ENCODE data around the gene BCAR3. TPM values are rescaled to one million over a fixed set of nuclear protein-coding genes. Genes with fewer than 3 reads are reported as not detected.
"Not testable (repeated sequence)": the region's sequence is repeated elsewhere in the genome, so short reads cannot be mapped to it uniquely, and the experiment has no call there.

Gene BCAR3
- total RNA-seq, 2 experiments from 2014 or later: 0.74 to 0.82 TPM

DNA sequence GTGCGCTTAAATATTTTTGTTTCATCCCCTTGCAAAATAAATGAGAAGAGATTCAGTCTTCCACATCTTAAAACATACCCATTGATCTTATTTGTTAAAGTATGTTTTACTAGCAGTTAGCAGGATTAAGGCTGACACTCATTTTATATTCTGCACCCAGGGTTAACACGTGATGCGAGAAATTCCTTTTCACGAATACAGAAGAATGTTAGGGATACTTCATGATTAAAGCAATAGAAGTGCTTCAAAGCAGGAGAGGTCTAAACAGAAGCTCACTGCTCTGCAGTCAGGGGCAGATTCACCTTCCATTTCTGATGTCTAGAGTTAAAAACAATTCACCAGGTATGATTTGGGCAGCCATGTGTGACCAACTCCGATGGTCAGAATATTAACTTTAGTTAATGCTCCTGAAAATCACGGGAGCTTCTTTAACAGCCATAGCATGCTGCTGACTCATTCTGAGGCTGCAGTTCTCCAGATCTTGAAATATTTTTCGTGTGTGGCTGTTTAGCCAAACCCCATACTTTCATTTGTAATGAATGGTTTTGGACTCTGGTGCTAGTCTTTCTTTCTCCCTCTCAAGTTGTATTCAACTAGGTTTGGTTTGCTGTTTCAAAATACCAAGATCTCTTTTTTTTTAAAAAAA, 19.7 kb downstream of the BCAR3 start:
- Mint-ChIP-seq H3K27ac (no peak overlapping the region), H3K4me1 (ENCODE audit: low read depth) (no peaks in the 10 kb centered on the region), H3K4me3 (no peak overlapping the region), H3K36me3 (no peaks in the 10 kb centered on the region), H3K27me3 (no peaks in the 10 kb centered on the region), H3K9me3 (no peaks in the 10 kb centered on the region)
- no peak for DNase-seq
- CTCF ChIA-PET: no interaction called here
- POLR2A ChIA-PET: no interaction called here
- intact Hi-C loops (cut with micrococcal nuclease): no loop called here

DNA sequence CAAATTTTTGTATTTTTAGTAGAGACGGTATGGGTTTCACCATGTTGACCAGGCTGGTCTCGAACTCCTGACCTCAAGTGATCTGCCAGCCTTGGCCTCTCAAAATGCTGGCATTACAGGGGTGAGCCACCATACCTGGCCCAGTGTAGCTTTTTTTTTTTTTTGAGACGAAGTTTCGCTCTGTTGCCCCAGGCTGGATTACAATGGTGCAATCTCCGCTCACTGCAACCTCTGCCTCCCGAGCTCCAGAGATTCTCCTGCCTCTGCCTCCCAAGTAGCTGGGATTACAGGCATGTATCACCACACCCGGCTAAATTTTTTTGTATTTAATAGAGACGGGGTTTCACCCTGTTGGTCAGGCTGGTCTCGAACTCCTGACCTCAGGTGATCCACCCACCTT, 20.3 kb downstream of the BCAR3 start:
- H3K9me3 Mint-ChIP-seq; H3K4me3 Mint-ChIP-seq; H3K27ac Mint-ChIP-seq; H3K27me3 Mint-ChIP-seq; H3K36me3 Mint-ChIP-seq; POLR2A ChIA-PET; CTCF ChIA-PET; H3K4me1 Mint-ChIP-seq (ENCODE audit: low read depth); DNase-seq; intact Hi-C loops (cut with micrococcal nuclease): not testable (repeated sequence)

DNA sequence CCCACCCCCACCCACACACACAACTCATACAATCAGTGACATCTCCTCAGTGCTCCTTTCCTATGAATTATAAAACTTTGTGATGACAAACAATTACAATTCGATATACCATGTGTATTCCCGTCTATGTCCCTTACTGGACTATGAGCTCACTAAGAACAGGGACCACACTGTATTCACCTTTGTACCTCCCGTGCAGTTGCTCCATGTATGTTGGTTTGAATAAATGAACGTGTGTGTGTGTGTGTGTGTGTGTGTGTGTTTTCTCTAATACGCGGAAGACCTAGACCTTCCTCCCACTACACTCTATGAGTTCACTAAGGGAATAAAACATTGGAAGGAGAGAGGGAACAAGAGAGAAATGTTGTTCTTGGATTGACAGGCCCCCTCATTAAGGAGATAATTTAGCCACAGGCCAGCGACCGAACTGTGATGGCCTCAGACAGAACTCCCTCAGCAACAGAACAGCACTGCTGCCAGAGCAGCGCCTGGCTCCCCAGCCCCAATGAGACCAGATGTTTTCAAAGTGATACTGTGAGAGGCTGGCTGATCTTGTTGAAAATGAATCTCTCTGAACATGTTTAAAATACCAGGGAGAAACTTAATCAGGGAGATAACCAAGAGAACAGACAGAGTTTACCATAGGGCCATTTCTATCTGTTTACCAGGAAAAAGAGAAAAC, 21.7 kb downstream of the BCAR3 start:
- no peaks in the 10 kb centered on the region for H3K27me3 Mint-ChIP-seq
- DNase-seq: no peak
- no peaks in the 10 kb centered on the region for H3K36me3 Mint-ChIP-seq
- ChIA-PET CTCF (interaction anchor here (0.7 to 1.5 kb wide), 2 partner anchors 21 to 154 kb away, joined by 4 to 5 read pairs; no protein-coding TSS in a partner anchor), POLR2A (no interaction called here)
- intact Hi-C loops (cut with micrococcal nuclease): no loop called here
- no peak overlapping the region for H3K4me3 Mint-ChIP-seq
- no peaks in the 10 kb centered on the region for H3K9me3 Mint-ChIP-seq
- H3K4me1 Mint-ChIP-seq (ENCODE audit: low read depth): peaks cover 4% of the 10 kb centered on the region
- H3K27ac Mint-ChIP-seq: no peak overlapping the region

DNA sequence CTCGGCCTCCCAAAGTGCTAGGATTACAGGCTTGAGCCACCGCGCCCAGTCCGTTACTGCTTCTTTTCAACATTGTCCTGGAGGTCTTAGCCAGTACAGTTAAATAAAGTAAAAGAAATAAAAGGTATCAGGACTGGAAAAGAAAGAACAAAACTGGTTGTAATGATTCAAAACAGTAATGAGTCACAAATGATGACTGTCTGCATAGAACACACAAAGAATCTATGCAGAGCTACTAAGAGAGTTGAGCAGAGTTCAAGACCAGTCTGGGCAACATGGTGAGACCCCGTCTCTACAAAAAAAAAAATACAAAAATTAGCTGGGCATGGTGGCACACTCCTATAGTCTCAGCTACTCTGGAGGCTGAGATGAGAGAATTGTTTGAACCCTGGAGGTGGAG, 23.4 kb downstream of the BCAR3 start:
- Mint-ChIP-seq H3K27me3 (no peaks in the 10 kb centered on the region), H3K4me1 (ENCODE audit: low read depth) (peaks cover 4% of the 10 kb centered on the region), H3K9me3 (no peaks in the 10 kb centered on the region), H3K27ac (no peak overlapping the region), H3K4me3 (no peak overlapping the region), H3K36me3 (no peaks in the 10 kb centered on the region)
- no peak for DNase-seq
- POLR2A ChIA-PET: no interaction called here
- intact Hi-C loops (cut with micrococcal nuclease): no loop called here
- CTCF ChIA-PET: no interaction called here

DNA sequence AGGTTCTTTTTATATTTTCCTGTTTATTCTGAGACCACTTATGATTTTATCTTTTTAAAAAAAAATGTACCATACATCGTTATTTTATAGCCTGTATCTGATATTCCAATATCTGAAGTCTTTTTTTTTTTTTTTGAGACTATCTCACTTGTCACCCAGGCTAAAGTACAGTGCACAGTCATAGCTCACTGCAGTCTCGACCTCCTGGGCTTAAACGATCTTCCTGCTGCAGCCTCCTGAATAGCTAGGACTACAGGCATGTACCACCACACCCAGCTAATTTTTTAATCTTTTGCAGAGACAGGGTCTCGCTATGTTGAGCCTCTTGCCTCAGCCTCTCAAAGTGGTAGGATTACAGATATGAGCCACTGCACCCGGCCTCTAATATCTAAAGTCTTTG, 25.1 kb downstream of the BCAR3 start:
- no peaks in the 10 kb centered on the region for H3K27me3 Mint-ChIP-seq
- H3K4me1 Mint-ChIP-seq (ENCODE audit: low read depth): peaks cover 4% of the 10 kb centered on the region
- intact Hi-C loops (cut with micrococcal nuclease): no loop called here
- H3K27ac Mint-ChIP-seq: no peak overlapping the region
- no peak for DNase-seq
- H3K36me3 Mint-ChIP-seq: no peaks in the 10 kb centered on the region
- POLR2A ChIA-PET: no interaction called here
- no peak overlapping the region for H3K4me3 Mint-ChIP-seq
- CTCF ChIA-PET: interaction anchor here (1.0 to 1.3 kb wide), 2 partner anchors 27 to 158 kb away, joined by 3 to 4 read pairs; no protein-coding TSS in a partner anchor
- no peaks in the 10 kb centered on the region for H3K9me3 Mint-ChIP-seq

DNA sequence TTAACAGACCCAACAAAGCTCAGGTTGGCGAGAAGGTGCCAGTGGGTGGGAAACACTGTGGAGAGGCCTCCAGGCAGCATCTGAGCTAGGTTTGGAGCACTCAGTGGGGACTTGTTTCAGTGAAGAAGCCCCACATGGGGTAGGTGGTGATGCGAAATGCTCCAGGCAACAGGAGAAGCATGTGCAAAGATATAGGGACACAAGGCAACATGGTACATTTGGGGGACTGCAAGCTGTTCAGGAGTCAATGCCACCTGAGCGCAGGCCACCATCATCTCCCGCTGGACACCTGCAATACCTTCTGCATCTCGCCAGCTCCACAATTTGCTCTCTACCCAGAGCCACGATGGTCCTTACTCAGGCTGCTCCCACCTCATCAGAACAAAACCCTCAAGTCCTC, 28.0 kb downstream of the BCAR3 start:
- ChIA-PET CTCF (interaction anchor here (0.9 kb wide), 1 partner anchor 9 kb away, joined by 3 read pairs; no protein-coding TSS in a partner anchor), POLR2A (no interaction called here)
- H3K4me3 Mint-ChIP-seq: no peak overlapping the region

DNA sequence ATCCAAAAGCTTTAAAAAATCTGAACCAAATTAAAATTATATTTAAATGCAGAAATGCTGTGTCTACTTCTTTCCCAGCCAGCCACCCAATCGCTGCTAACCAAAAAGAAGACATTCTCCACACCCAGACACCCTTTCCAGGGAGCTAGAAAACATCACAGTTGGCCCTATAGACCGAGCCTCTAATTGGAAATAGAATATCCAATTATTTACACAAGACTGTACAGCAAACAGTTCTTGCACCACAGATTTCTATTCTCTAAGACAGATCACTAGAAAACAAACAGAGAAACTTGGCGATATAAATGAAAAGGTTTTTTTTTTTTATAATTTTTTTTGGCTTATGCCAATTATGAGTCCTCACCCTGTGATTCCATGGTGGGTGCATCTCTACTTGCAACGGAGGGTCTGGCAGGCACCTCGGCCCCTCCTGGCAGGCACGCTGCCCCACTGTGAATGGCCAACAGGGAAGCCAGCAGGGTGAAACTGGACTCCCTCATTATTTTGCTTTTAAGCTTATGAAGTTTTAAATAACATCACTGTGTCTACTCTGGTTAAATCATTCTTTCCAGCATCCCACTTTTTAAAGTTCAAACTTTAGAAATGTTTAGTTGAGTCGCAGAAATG, 29.2 kb downstream of the BCAR3 start:
- intact Hi-C loops (cut with micrococcal nuclease): no loop called here
- CTCF ChIA-PET: no interaction called here
- no peaks in the 10 kb centered on the region for H3K27me3 Mint-ChIP-seq
- POLR2A ChIA-PET: no interaction called here
- no peaks in the 10 kb centered on the region for H3K36me3 Mint-ChIP-seq
- peaks cover 4% of the 10 kb centered on the region for H3K4me1 Mint-ChIP-seq (ENCODE audit: low read depth)
- no peak overlapping the region for H3K4me3 Mint-ChIP-seq
- no peak overlapping the region for H3K27ac Mint-ChIP-seq
- H3K9me3 Mint-ChIP-seq: no peaks in the 10 kb centered on the region
- DNase-seq: no peak

More for the DNA sequence above, 28.0 kb downstream of the BCAR3 start:
- no peaks in the 10 kb centered on the region for H3K27me3 Mint-ChIP-seq
- no peaks in the 10 kb centered on the region for H3K36me3 Mint-ChIP-seq
- no peak for DNase-seq
- H3K27ac Mint-ChIP-seq: no peak overlapping the region
- H3K4me1 Mint-ChIP-seq (ENCODE audit: low read depth): peaks cover 4% of the 10 kb centered on the region
- intact Hi-C loops (cut with micrococcal nuclease): no loop called here
- no peaks in the 10 kb centered on the region for H3K9me3 Mint-ChIP-seq

DNA sequence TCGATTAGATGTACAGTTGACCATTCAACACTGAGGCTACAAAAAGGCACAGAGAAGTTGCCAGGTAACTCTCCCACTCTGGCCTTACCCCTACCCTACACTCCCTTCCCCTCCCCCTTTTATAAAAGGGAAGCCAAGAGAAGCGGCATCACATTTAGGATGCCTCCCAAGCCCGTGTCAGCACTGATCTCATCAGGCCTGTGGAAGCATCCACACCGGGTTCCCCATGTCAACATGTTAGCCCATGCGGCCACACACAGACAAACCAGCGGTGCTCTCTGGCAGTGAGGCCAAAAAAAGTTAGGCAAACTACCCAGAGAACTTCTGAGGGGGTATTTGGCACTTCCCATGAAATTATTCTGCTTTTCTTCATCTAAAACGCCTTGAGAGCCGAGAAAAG, 29.9 kb downstream of the BCAR3 start:
- Mint-ChIP-seq H3K9me3 (no peaks in the 10 kb centered on the region), H3K27ac (no peak overlapping the region)

DNA sequence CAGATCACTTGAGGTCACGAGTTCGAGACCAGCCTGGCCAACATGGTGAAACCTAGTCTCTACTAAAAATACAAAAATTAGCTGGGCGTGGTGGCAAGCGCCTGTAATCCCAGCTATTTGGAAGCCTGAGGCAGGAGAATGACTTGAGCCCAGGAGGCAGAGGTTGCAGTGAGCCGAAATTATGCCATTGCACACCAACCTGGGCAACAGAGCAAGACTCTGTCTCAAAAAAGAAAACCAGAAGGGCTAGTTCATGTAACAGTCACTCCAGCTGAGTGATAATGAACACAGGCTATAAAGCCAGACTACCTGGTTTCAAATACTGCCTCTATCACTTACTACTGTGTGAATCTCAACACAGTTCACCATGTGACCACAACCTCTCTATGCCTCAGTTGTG, 31.5 kb downstream of the BCAR3 start:
- H3K27ac Mint-ChIP-seq; DNase-seq; H3K27me3 Mint-ChIP-seq; intact Hi-C loops (cut with micrococcal nuclease); H3K4me1 Mint-ChIP-seq (ENCODE audit: low read depth); CTCF ChIA-PET; H3K9me3 Mint-ChIP-seq; POLR2A ChIA-PET; H3K36me3 Mint-ChIP-seq; H3K4me3 Mint-ChIP-seq: not testable (repeated sequence)

More for the DNA sequence above, 29.9 kb downstream of the BCAR3 start:
- H3K27me3 Mint-ChIP-seq: no peaks in the 10 kb centered on the region
- no peak overlapping the region for H3K4me3 Mint-ChIP-seq
- H3K4me1 Mint-ChIP-seq (ENCODE audit: low read depth): peaks cover 4% of the 10 kb centered on the region
- CTCF ChIA-PET: no interaction called here
- DNase-seq: no peak
- intact Hi-C loops (cut with micrococcal nuclease): no loop called here
- POLR2A ChIA-PET: no interaction called here
- no peaks in the 10 kb centered on the region for H3K36me3 Mint-ChIP-seq

DNA sequence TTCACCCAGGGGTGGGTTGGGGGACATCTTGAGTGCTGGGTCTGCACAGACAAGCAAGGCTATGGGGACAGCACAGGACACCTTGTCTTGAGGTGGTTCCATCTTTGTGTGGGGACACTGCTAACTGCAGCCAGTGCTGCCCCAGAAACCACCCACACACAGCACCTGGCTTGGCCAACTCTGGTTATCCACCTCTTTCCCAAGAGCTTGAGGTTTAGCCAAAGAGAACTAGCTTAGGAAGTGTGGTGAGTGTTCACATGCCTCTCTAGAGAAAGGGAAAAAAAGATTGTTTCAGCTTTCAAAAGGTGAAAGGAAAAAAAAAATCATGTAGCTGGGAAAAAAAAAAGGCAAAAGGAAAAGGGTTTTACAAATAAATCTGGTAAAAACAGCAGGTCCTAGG, 32.4 kb downstream of the BCAR3 start:
- Mint-ChIP-seq H3K4me1 (ENCODE audit: low read depth) (no peaks in the 10 kb centered on the region), H3K36me3 (no peaks in the 10 kb centered on the region), H3K9me3 (no peaks in the 10 kb centered on the region), H3K4me3 (no peak overlapping the region), H3K27ac (no peak overlapping the region), H3K27me3 (no peaks in the 10 kb centered on the region)
- intact Hi-C loops (cut with micrococcal nuclease): no loop called here
- ChIA-PET POLR2A (no interaction called here), CTCF (no interaction called here)
- no peak for DNase-seq

DNA sequence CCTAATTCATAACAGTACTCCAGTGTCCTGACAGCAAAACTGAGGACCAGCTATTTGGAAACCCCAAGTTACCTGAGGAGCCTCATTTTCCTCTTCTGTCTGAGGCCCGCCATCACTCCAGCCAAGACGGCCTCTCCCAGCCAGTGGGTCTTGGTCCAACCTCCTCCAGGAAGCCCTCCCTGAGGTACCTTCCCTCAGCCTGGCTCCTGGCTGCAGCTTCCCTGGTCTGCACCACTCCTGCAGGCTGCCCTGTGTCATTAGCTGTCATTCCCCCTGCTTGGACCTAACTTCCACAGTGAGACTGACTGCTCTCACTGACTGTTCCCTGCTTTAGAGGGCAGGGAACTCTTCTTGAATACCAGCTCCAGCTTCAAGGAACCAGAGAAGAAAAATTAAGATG, 33.0 kb downstream of the BCAR3 start:
- no peak overlapping the region for H3K4me3 Mint-ChIP-seq
- no peaks in the 10 kb centered on the region for H3K27me3 Mint-ChIP-seq
- no peaks in the 10 kb centered on the region for H3K9me3 Mint-ChIP-seq
- no peak for DNase-seq
- no peaks in the 10 kb centered on the region for H3K36me3 Mint-ChIP-seq
- intact Hi-C loops (cut with micrococcal nuclease): no loop called here
- peaks cover 4% of the 10 kb centered on the region for H3K4me1 Mint-ChIP-seq (ENCODE audit: low read depth)
- POLR2A ChIA-PET: no interaction called here
- CTCF ChIA-PET: interaction anchor here (2.2 kb wide), 1 partner anchor 20 kb away, joined by 7 read pairs; no protein-coding TSS in a partner anchor
- no peak overlapping the region for H3K27ac Mint-ChIP-seq

DNA sequence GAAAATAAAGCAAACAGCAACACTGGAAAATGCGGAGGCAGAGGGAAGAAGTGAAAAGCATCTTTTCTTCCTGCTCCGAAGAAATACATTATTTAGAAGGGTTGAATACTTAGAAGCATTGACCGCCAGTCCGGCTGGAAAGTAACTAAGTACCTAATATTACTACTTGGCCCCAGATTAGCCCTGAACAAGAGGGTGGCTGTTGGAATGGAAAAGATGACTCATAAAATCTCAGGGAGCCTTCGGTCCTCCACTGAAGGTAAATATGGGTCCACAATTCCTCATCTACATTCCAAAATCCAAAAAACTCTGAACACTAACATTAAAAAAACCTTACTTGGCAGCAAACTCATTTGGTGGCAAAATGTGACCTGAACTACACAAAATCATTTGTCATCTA, 40.1 kb downstream of the BCAR3 start:
- POLR2A ChIA-PET: interaction anchor here (0.8 kb wide), 1 partner anchor 204 kb away, joined by 3 read pairs; no protein-coding TSS in a partner anchor

More for the DNA sequence above, 40.1 kb downstream of the BCAR3 start:
- H3K9me3 Mint-ChIP-seq: no peaks in the 10 kb centered on the region
- DNase-seq: no peak
- H3K4me3 Mint-ChIP-seq: no peak overlapping the region
- intact Hi-C loops (cut with micrococcal nuclease): no loop called here
- no peaks in the 10 kb centered on the region for H3K36me3 Mint-ChIP-seq
- H3K4me1 Mint-ChIP-seq (ENCODE audit: low read depth): peaks cover 19% of the 10 kb centered on the region
- CTCF ChIA-PET: interaction anchor here (0.8 kb wide), 1 partner anchor 12 kb away, joined by 5 read pairs; no protein-coding TSS in a partner anchor
- no peak overlapping the region for H3K27ac Mint-ChIP-seq
- no peaks in the 10 kb centered on the region for H3K27me3 Mint-ChIP-seq

Data from activated CD4-positive, alpha-beta memory T cell treated with anti-CD3 and anti-CD28 coated beads for 36 hours (primary cell).